Raji (cell line): Measurements from ENCODE around the gene COPE.

ENCODE experiments used
- POLR2A ChIP-seq: IDR thresholded peaks from 2 replicates; pipeline ENCODE4 v1.6.1; 2011; ENCODE audit warnings: low read depth, low read length, control low read depth; ENCODE audit not compliant: insufficient read depth

Gene COPE

GRCh38 chr19:18857223-18857622 is 62.0 kb downstream of the COPE start:
- no peak for TF ChIP-seq POLR2A

- no peak for TF ChIP-seq POLR2A
These were observed 62.6 kb downstream of the COPE start for GRCh38 chr19:18856385-18857126.

GRCh38 chr19:18855647-18856384 is 63.4 kb downstream of the COPE start:
- TF ChIP-seq POLR2A = no peak

- TF ChIP-seq POLR2A = no peak
These were observed 64.2 kb downstream of the COPE start for GRCh38 chr19:18854982-18855381.

- no peak for TF ChIP-seq POLR2A
These were observed 65.3 kb downstream of the COPE start for GRCh38 chr19:18853755-18854427.

GRCh38 chr19:18852648-18853047 is 66.5 kb downstream of the COPE start:
- no peak for TF ChIP-seq POLR2A

GRCh38 chr19:18851673-18852325 is 67.4 kb downstream of the COPE start:
- no peak for TF ChIP-seq POLR2A

- no peak for TF ChIP-seq POLR2A
These were observed 68.5 kb downstream of the COPE start for GRCh38 chr19:18850471-18851375.

GRCh38 chr19:18849838-18850400 is 69.3 kb downstream of the COPE start:
- TF ChIP-seq POLR2A = no peak
